HCT116 (cell line): ENCODE results near the gene SLC47A1.

Experiments used
- CEBPB ChIP-seq: IDR thresholded peaks from 2 replicates; pipeline ENCODE4 v1.6.1; 2012; ENCODE audit warnings: low read depth
- CTCF ChIP-seq, 3 experiments: fragments of 200-600 bp in 1 of 3; sonication (generic) in 1 of 3; IDR thresholded peaks in 2 of 3; conservative IDR thresholded peaks in 1 of 3; 2 replicates each; pipeline ENCODE4 v1.5.1; 2012 to 2017; ENCODE audit warnings: low read depth in 2 of 3, low read length in 2 of 3, antibody characterized with exemption in 1 of 3, borderline replicate concordance in 1 of 3, control low read depth in 1 of 3, mild to moderate bottlenecking in 1 of 3, mixed read lengths in 1 of 3, mixed run types in 1 of 3, moderate library complexity in 1 of 3; ENCODE audit not compliant: insufficient read depth in 1 of 3
- EZH2 ChIP-seq: fragments of 200-600 bp; sonication (generic); IDR thresholded peaks from 2 replicates; pipeline ENCODE4 v1.6.1; 2017; ENCODE audit warnings: antibody characterized with exemption, mixed run types
- EZH2phosphoT487 ChIP-seq: fragments of 200-600 bp; IDR thresholded peaks from 2 replicates; pipeline ENCODE4 v1.6.1; 2018; ENCODE audit warnings: antibody characterized with exemption, borderline replicate concordance
- FOSL1 ChIP-seq: IDR thresholded peaks from 2 replicates; pipeline ENCODE4 v1.6.1; 2012; ENCODE audit warnings: low read depth
- JUND ChIP-seq: IDR thresholded peaks from 2 replicates; pipeline ENCODE4 v1.6.1; 2012
- POLR2A ChIP-seq: IDR thresholded peaks from 2 replicates; pipeline ENCODE4 v1.7.0; 2011; ENCODE audit warnings: borderline replicate concordance; ENCODE audit not compliant: insufficient read depth, insufficient read length; ENCODE audit errors: extremely low read depth
- POLR2AphosphoS5 ChIP-seq: IDR thresholded peaks from 2 replicates; pipeline ENCODE4 v1.6.1; 2011; ENCODE audit warnings: mild to moderate bottlenecking, low read depth, low read length, moderate library complexity
- RAD21 ChIP-seq: IDR thresholded peaks from 2 replicates; pipeline ENCODE4 v1.6.1; 2012; ENCODE audit warnings: low read depth, mild to moderate bottlenecking
- SIN3A ChIP-seq: IDR thresholded peaks from 2 replicates; pipeline ENCODE4 v1.6.1; 2012; ENCODE audit warnings: low read depth
- YY1 ChIP-seq: IDR thresholded peaks from 2 replicates; pipeline ENCODE4 v1.6.1; 2011; ENCODE audit warnings: low read length, low read depth, moderate library complexity, mild to moderate bottlenecking; ENCODE audit not compliant: insufficient replicate concordance; ENCODE audit errors: extremely low read depth
- TF ChIP-seq, protein P1 (sequence below): IDR thresholded peaks from 2 replicates; pipeline ENCODE4 v1.6.1; 2012; ENCODE audit warnings: low read depth
- TF ChIP-seq, protein P2 (sequence below): IDR thresholded peaks from 2 replicates; pipeline ENCODE4 v1.6.1; 2012

- TF ChIP-seq CTCF (IDR thresholded peaks at IDR 0.05 in 2 of 3, conservative IDR thresholded peaks at IDR 0.05 in 1 of 3; ENCODE audit: borderline replicate concordance in 1 of 3, insufficient read depth in 1 of 3, low read depth in 2 of 3, low read length in 2 of 3) = no peak
- no peak for TF ChIP-seq POLR2AphosphoS5
- TF ChIP-seq EZH2 = no peak
- no peak for TF ChIP-seq POLR2A
- no peak for TF ChIP-seq FOSL1
- no peak for TF ChIP-seq CEBPB
- no peak for TF ChIP-seq JUND
- no peak for TF ChIP-seq RAD21
- TF ChIP-seq, protein P1, sequence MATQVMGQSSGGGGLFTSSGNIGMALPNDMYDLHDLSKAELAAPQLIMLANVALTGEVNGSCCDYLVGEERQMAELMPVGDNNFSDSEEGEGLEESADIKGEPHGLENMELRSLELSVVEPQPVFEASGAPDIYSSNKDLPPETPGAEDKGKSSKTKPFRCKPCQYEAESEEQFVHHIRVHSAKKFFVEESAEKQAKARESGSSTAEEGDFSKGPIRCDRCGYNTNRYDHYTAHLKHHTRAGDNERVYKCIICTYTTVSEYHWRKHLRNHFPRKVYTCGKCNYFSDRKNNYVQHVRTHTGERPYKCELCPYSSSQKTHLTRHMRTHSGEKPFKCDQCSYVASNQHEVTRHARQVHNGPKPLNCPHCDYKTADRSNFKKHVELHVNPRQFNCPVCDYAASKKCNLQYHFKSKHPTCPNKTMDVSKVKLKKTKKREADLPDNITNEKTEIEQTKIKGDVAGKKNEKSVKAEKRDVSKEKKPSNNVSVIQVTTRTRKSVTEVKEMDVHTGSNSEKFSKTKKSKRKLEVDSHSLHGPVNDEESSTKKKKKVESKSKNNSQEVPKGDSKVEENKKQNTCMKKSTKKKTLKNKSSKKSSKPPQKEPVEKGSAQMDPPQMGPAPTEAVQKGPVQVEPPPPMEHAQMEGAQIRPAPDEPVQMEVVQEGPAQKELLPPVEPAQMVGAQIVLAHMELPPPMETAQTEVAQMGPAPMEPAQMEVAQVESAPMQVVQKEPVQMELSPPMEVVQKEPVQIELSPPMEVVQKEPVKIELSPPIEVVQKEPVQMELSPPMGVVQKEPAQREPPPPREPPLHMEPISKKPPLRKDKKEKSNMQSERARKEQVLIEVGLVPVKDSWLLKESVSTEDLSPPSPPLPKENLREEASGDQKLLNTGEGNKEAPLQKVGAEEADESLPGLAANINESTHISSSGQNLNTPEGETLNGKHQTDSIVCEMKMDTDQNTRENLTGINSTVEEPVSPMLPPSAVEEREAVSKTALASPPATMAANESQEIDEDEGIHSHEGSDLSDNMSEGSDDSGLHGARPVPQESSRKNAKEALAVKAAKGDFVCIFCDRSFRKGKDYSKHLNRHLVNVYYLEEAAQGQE = no peak
- TF ChIP-seq YY1 = no peak
- no peak for TF ChIP-seq EZH2phosphoT487
- TF ChIP-seq SIN3A = no peak
- TF ChIP-seq, protein P2, sequence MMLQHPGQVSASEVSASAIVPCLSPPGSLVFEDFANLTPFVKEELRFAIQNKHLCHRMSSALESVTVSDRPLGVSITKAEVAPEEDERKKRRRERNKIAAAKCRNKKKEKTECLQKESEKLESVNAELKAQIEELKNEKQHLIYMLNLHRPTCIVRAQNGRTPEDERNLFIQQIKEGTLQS = no peak
Measured at GRCh38 chr17:19583871-19584270, 50.2 kb downstream of the SLC47A1 start.
